DOHH2 (cell line): ENCODE data around the gene KRTAP10-1.

Experiments used
- EZH2phosphoT487 ChIP-seq: fragments of 200-600 bp; sonication (generic); IDR thresholded peaks from 2 replicates; pipeline ENCODE4 v1.6.1; 2017; ENCODE audit warnings: borderline replicate concordance, mild to moderate bottlenecking, antibody characterized with exemption, low read length, moderate library complexity, mixed read lengths
- TF ChIP-seq, protein P1 (sequence below): fragments of 200-600 bp; sonication (generic); IDR thresholded peaks from one replicate; pipeline ENCODE4 v1.5.1; 2014; ENCODE audit warnings: antibody characterized with exemption, mild to moderate bottlenecking, low read depth, low read length; ENCODE audit not compliant: poor library complexity, severe bottlenecking

DNA sequence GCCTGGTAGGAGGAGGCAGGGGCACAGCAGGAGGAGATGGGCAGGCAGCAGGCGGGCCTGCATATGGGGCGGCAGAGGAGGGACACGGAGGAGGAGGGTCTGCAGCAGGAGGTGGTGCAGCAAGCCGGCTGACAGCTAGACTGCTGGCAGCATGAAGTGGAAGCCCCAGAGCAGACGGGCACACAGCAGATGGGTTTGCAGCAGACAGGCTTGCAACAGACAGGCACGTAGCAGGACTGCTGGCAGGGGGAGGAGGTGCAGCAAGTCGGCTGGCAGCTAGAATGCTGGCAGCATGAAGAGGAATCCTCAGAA is 39.8 kb upstream of the KRTAP10-1 start:
- TF ChIP-seq, protein P1, sequence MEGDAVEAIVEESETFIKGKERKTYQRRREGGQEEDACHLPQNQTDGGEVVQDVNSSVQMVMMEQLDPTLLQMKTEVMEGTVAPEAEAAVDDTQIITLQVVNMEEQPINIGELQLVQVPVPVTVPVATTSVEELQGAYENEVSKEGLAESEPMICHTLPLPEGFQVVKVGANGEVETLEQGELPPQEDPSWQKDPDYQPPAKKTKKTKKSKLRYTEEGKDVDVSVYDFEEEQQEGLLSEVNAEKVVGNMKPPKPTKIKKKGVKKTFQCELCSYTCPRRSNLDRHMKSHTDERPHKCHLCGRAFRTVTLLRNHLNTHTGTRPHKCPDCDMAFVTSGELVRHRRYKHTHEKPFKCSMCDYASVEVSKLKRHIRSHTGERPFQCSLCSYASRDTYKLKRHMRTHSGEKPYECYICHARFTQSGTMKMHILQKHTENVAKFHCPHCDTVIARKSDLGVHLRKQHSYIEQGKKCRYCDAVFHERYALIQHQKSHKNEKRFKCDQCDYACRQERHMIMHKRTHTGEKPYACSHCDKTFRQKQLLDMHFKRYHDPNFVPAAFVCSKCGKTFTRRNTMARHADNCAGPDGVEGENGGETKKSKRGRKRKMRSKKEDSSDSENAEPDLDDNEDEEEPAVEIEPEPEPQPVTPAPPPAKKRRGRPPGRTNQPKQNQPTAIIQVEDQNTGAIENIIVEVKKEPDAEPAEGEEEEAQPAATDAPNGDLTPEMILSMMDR = no peak
- TF ChIP-seq EZH2phosphoT487 = no peak
